ENCODE results near the gene RGS6.

DNA sequence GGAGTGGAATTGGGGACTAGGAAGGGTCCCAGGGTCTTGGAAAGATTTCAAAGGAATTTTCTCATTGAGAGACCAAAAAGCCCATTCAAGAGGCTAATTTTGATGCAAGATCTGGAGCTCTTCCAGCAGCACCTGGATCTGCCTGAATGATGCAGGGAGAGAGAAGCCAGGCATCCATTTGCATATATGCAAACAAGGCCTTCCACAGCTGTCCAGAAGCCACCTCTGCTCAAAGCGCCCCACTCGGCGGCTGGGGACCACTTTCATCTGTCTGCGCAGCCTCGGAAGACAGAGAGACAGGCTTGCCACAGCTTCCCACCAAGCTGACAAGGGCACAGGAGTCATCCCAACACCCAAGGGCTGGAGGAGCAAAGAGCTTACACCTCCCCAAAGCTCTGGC is 666.1 kb downstream of the RGS6 start:
- TF ChIP-seq EP300 (IDR thresholded peaks at IDR 0.05) = no peak
- TF ChIP-seq POLR2AphosphoS5 (IDR thresholded peaks at IDR 0.05) = no peak
